Astrocyte of the spinal cord (primary cell): ENCODE data around the gene ERMP1.
A peak's percentile ranks its signal among the peaks of the same experiment; 100 is the strongest.

Experiments used
- DNase-seq: peaks from one replicate; pipeline ENCODE4 v3.0.0; 2011; ENCODE audit warnings: low read depth, low spot score
- H3K4me3 ChIP-seq: 2 replicates; pipeline ENCODE4 v1.5.1; 2011; ENCODE audit warnings: low read depth, mild to moderate bottlenecking, low read length, moderate library complexity
- in situ Hi-C: cut with HindIII; loops from 2 replicates; pipeline ENCODE4 v1.10.0; 2017; ENCODE audit warnings: low sequenced_read_pairs
- TF ChIP-seq, protein P1 (sequence below): IDR thresholded peaks from 2 replicates; pipeline ENCODE4 v1.5.1; 2012; ENCODE audit warnings: low read depth, mild to moderate bottlenecking, low read length, inconsistent platforms

Gene ERMP1

GRCh38 chr9:5840788-5841187 lies 7.9 kb upstream of the ERMP1 start:
- TF ChIP-seq, protein P1, sequence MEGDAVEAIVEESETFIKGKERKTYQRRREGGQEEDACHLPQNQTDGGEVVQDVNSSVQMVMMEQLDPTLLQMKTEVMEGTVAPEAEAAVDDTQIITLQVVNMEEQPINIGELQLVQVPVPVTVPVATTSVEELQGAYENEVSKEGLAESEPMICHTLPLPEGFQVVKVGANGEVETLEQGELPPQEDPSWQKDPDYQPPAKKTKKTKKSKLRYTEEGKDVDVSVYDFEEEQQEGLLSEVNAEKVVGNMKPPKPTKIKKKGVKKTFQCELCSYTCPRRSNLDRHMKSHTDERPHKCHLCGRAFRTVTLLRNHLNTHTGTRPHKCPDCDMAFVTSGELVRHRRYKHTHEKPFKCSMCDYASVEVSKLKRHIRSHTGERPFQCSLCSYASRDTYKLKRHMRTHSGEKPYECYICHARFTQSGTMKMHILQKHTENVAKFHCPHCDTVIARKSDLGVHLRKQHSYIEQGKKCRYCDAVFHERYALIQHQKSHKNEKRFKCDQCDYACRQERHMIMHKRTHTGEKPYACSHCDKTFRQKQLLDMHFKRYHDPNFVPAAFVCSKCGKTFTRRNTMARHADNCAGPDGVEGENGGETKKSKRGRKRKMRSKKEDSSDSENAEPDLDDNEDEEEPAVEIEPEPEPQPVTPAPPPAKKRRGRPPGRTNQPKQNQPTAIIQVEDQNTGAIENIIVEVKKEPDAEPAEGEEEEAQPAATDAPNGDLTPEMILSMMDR, result no peak
- in situ Hi-C loops, result no loop called here
- DNase-seq, result no peak
- no peak overlapping the region for H3K4me3 ChIP-seq

DNA sequence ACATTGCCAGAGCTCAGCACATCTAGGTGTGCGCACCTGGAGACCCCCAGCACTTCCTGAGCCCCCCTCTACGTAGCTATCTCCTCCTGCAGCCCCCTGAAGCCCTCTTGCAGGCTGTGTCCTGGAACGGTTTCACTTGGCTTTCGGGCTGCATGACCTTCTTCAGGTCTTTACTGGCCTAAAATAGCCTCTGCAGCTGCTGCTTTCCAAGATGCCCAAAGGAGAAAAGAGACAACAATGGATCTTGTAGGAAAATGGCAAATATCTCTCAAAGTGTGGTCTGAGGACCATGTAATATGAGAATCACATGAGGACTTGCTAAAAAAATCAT lies 6.6 kb upstream of the ERMP1 start:
- in situ Hi-C loops, result no loop called here
- DNase-seq, result no peak
- no peak overlapping the region for H3K4me3 ChIP-seq
- TF ChIP-seq, protein P1, result no peak

DNA sequence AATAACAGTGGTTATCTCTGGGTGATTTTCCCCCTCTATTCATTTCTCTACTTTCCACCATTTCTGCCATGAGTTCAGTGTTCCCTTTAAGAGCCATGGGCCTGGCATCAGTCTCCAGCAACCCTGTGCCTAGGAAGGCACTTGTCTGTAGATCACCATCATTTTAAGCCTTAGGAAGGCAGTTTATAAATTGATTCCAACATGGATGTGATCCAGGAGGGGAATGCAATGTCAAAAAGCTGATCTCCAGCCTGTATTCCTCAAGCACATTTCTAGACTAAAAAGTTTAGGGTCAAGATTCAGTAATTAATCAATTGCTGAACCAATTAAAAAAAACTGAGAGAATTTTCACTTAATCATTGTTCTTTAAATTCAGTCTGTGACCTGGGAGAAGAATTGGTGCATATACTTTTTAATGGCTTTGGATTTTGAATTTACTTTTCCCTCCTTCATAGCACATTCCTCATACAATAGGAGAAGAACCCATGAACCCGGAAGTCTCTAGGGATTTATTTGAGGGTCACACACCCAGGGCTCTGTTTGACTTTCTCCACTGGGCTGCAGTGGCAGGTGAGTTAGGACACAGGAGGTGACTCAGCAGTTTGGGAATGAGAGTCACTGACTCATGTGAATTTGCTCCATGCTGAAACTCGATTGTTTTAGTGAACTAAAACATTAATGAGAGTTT lies 6.1 kb upstream of the ERMP1 start:
- TF ChIP-seq, protein P1, result no peak
- DNase-seq, result peak; percentile 29
- in situ Hi-C loops, result no loop called here
- H3K4me3 ChIP-seq, result no peak overlapping the region

DNA sequence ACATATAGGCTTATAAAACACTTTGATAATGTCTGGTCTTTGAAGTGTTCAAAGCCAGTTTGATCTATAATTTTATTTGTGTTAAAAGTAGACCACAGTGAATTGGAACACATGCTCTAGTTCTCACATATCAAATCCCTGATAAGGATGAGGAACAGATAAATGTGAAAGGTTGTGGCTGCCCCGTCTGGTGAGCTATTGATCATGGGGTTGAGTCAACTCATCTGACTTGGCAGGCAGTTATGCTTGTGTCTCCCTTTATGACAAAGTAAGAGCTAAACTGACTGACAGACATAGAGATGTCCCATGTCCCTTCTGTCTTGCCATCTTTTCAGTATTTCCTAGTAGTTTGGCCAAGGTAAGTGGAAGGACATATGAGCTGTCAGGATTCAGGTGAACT lies 2.9 kb upstream of the ERMP1 start:
- in situ Hi-C loops, result no loop called here
- TF ChIP-seq, protein P1, result no peak
- no peak for DNase-seq
- H3K4me3 ChIP-seq, result no peak overlapping the region

DNA sequence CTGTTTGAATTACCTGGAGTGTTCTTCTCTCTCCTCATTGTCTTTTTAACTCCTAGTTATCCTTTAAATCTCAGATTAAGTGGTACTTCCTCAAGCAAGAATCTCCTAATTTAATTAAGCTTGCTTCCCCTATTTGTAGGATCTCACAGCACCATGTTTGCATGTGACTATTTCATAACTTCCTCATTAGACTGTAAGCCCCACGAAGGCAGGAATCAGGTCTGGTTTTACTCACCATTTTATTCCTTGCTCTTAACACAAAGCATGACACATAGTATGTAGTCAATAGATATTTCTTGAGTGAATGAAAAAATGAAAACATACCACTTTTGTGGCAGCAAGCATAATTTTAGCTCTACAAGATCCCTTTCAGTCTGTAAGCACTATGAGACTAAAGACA lies 1.3 kb upstream of the ERMP1 start:
- in situ Hi-C loops, result no loop called here
- no peak for DNase-seq
- TF ChIP-seq, protein P1, result no peak
- no peak overlapping the region for H3K4me3 ChIP-seq

- in situ Hi-C loops, result no loop called here
- H3K4me3 ChIP-seq, result peak overlapping the region; percentile 55
- no peak for DNase-seq
- TF ChIP-seq, protein P1, result no peak
Observed at GRCh38 chr9:5832071-5832537, 813 bp downstream of the ERMP1 start.
